HepG2 (cell line): Measurements from ENCODE around the gene SLC7A8. TPM values are rescaled to one million over a fixed set of nuclear protein-coding genes. Genes with fewer than 3 reads are reported as not detected.

ENCODE experiments used
- CEBPG ChIP-seq: IDR thresholded peaks from 2 replicates; pipeline ENCODE4 v1.6.1; 2016
- CREM ChIP-seq, 2 experiments: sonication (generic) in 1 of 2; formaldehyde crosslinking in 1 of 2; IDR thresholded peaks; 2 replicates each; pipeline versions ENCODE4 v1.4.0 to v1.6.1; 2016 to 2020; ENCODE audit warnings: antibody characterized with exemption in 1 of 2, mild to moderate bottlenecking in 1 of 2, missing genetic modification reagents in 1 of 2
- DR1 ChIP-seq: sonication (generic); formaldehyde crosslinking; IDR thresholded peaks from 2 replicates; pipeline ENCODE4 v1.8.0; 2021; ENCODE audit warnings: mild to moderate bottlenecking, missing genetic modification reagents, inconsistent platforms
- E2F1 ChIP-seq: sonication (generic); formaldehyde crosslinking; IDR thresholded peaks from 2 replicates; pipeline ENCODE4 v1.5.0; 2020; ENCODE audit warnings: missing genetic modification reagents
- ESRRA ChIP-seq: sonication (generic); formaldehyde crosslinking; IDR thresholded peaks from 2 replicates; pipeline ENCODE4 v1.5.1; 2020; ENCODE audit warnings: mild to moderate bottlenecking, low read depth, missing genetic modification reagents
- KDM6A ChIP-seq: IDR thresholded peaks from 2 replicates; pipeline ENCODE4 v1.6.1; 2016; ENCODE audit warnings: low read depth
- KMT2A ChIP-seq: sonication (generic); formaldehyde crosslinking; IDR thresholded peaks from 2 replicates; pipeline ENCODE4 v1.4.0; 2020; ENCODE audit warnings: missing genetic modification reagents
- NRL ChIP-seq: sonication (generic); formaldehyde crosslinking; IDR thresholded peaks from 2 replicates; pipeline ENCODE4 v1.5.0; 2020; ENCODE audit warnings: missing genetic modification reagents, mild to moderate bottlenecking, moderate library complexity, borderline replicate concordance
- PATZ1 ChIP-seq: sonication (generic); formaldehyde crosslinking; IDR thresholded peaks from 2 replicates; pipeline ENCODE4 v1.4.0; 2020; ENCODE audit warnings: missing genetic modification reagents
- RXRA ChIP-seq: sonication (generic); formaldehyde crosslinking; IDR thresholded peaks from 2 replicates; pipeline ENCODE4 v1.5.1; 2020; ENCODE audit warnings: missing genetic modification reagents
- SIN3A ChIP-seq: IDR thresholded peaks from 2 replicates; pipeline ENCODE4 v1.6.1; 2011; ENCODE audit warnings: low read depth, mild to moderate bottlenecking, control low read depth, low read length, borderline replicate concordance
- SMYD3 ChIP-seq: sonication (generic); formaldehyde crosslinking; IDR thresholded peaks from 2 replicates; pipeline ENCODE4 v1.8.1; 2023; ENCODE audit warnings: mild to moderate bottlenecking, missing genetic modification reagents
- SNRNP70 ChIP-seq: fragments of 200-400 bp; formaldehyde crosslinking; IDR thresholded peaks from 2 replicates; pipeline ENCODE4 v1.6.1; 2017; ENCODE audit warnings: mild to moderate bottlenecking, low read depth, low read length, moderate library complexity
- SP140L ChIP-seq: sonication (generic); formaldehyde crosslinking; IDR thresholded peaks from 2 replicates; pipeline ENCODE4 v1.4.0; 2020; ENCODE audit warnings: missing genetic modification reagents, borderline replicate concordance
- TFDP2 ChIP-seq: sonication (generic); formaldehyde crosslinking; IDR thresholded peaks from 2 replicates; pipeline ENCODE4 v1.4.0; 2020; ENCODE audit warnings: missing genetic modification reagents
- TGIF2 ChIP-seq: IDR thresholded peaks from 2 replicates; pipeline ENCODE4 v1.6.1; 2016; ENCODE audit warnings: control low read depth, missing compliant biosample characterization
- ZBTB1 ChIP-seq: sonication (generic); formaldehyde crosslinking; IDR thresholded peaks from 2 replicates; pipeline ENCODE4 v1.4.0; 2020; ENCODE audit warnings: missing genetic modification reagents, borderline replicate concordance
- ZBTB20 ChIP-seq: sonication (generic); formaldehyde crosslinking; IDR thresholded peaks from 2 replicates; pipeline ENCODE4 v1.8.1; 2023; ENCODE audit warnings: missing genetic modification reagents, low read depth, mild to moderate bottlenecking, borderline replicate concordance
- ZBTB7A ChIP-seq: sonication (generic); formaldehyde crosslinking; IDR thresholded peaks from 2 replicates; pipeline ENCODE4 v1.8.0; 2022; ENCODE audit warnings: mild to moderate bottlenecking, missing genetic modification reagents
- ZNF281 ChIP-seq: sonication (generic); formaldehyde crosslinking; IDR thresholded peaks from 2 replicates; pipeline ENCODE4 v1.4.0; 2020; ENCODE audit warnings: missing genetic modification reagents, borderline replicate concordance
- ZNF333 ChIP-seq: sonication (generic); formaldehyde crosslinking; IDR thresholded peaks from 2 replicates; pipeline ENCODE4 v1.4.0; 2020; ENCODE audit warnings: mild to moderate bottlenecking, missing genetic modification reagents, borderline replicate concordance
- ZNF761 ChIP-seq: sonication (generic); formaldehyde crosslinking; conservative IDR thresholded peaks from 2 replicates; pipeline ENCODE4 v1.4.0; 2020; ENCODE audit warnings: mild to moderate bottlenecking, missing genetic modification reagents
- ZNF839 ChIP-seq: sonication (generic); formaldehyde crosslinking; IDR thresholded peaks from 2 replicates; pipeline ENCODE4 v1.4.0; 2020; ENCODE audit warnings: missing genetic modification reagents, mild to moderate bottlenecking, borderline replicate concordance
- polyA plus RNA-seq, 8 experiments: library from polyadenylated mRNA; depleted of rRNA in 3 of 8; stranded (reverse) in 7 of 8; unstranded in 1 of 8; fragments of >200 nt; fragmentation: Illumina TruSeq in 4 of 8; extraction: Trizol in 4 of 8; gene quantifications; 2 replicates each; pipeline versions ENCODE4 v1.2.1 to v1.2.3, GENCODE V29; 2011 to 2016; ENCODE audit warnings: low read depth in 4 of 8, missing spikeins in 1 of 8, mixed read lengths in 1 of 8; ENCODE audit not compliant: insufficient read depth in 1 of 8
- total RNA-seq, 5 experiments: library from RNA; depleted of rRNA; stranded (reverse); fragments of >200 nt; fragmentation: Illumina TruSeq; extraction: Trizol; gene quantifications; 2 replicates each; pipeline ENCODE4 v1.2.3, GENCODE V29; 2016; ENCODE audit warnings: low read depth in 1 of 5

The SLC7A8 gene
- total and polyA plus RNA-seq, 2 of the 13 experiments (the other 11 are each of a cell fraction or from before 2014, with no cell fraction given), result 0.25 TPM; not detected in 1

GRCh38 chr14:23113431-23114119 lies 69.9 kb downstream of the SLC7A8 start (continued):
- TF ChIP-seq KMT2A (CRISPR knock-in tag) (no peak), SNRNP70 (no peak), ZNF333 (CRISPR knock-in tag) (0 out of 2 replicates have a peak, but pooled peaks have one; percentile 51), TGIF2 (CRISPR knock-in tag) (no peak), DR1 (CRISPR knock-in tag) (no peak), E2F1 (CRISPR knock-in tag) (no peak), ZBTB7A (CRISPR knock-in tag) (no peak), TFDP2 (CRISPR knock-in tag) (no peak), SIN3A (no peak), PATZ1 (CRISPR knock-in tag) (peak; percentile 97), ZNF761 (no peak), SMYD3 (CRISPR knock-in tag) (no peak), SP140L (CRISPR knock-in tag) (no peak), CEBPG (CRISPR knock-in tag) (peak; percentile 37; the same call in 1 of the 2 replicates), ZBTB1 (no peak), ZNF839 (peak; percentile 45; the same call in 1 of the 2 replicates), NRL (CRISPR knock-in tag) (0 out of 2 replicates have a peak, but pooled peaks have one; percentile 7), ESRRA (peak; percentile 78; the same call in 1 of the 2 replicates), ZNF281 (peak; percentile 38; the same call in 1 of the 2 replicates), RXRA (peak; percentile 47; the same call in 1 of the 2 replicates), KDM6A (no peak), ZBTB20 (CRISPR knock-in tag) (no peak), CREM (IDR thresholded peaks at IDR 0.05) (no peak), CREM (CRISPR knock-in tag; IDR thresholded peaks at IDR 0.05) (no peak)
